Muscle of leg (tissue), 9 donors: ENCODE results near the gene ERCC3. TPM values are rescaled to one million over a fixed set of nuclear protein-coding genes. Genes with fewer than 3 reads are reported as not detected.

Experiments
- polyA plus RNA-seq, 8 donors: library from polyadenylated mRNA; unstranded; fragments of 120-200 nt; gene quantifications; one replicate each; pipeline versions ENCODE4 v1.2.1 to v1.2.3, GENCODE V29; 2013; ENCODE audit warnings: inconsistent platforms in 1 of 8, low replicate concordance in 1 of 8; ENCODE audit not compliant: insufficient read length in 8 of 8, insufficient read depth in 1 of 8
- total RNA-seq: library from RNA; stranded (reverse); fragments of 120-200 nt; gene quantifications from one replicate; pipeline ENCODE4 v1.2.4, GENCODE V29; 2013

ERCC3 gene
- total and polyA plus RNA-seq, 9 donors = 26.3 to 47.7 (median 41.5) TPM

Other genes starting within 250 kb of the ERCC3 start
- 725 TPM for gene BIN1, start 187.0 kb downstream of the ERCC3 start, total RNA-seq
- 100 to 1,000 TPM; 556 to 946 (median 849) TPM for gene BIN1, start 187.0 kb downstream of the ERCC3 start, polyA plus RNA-seq
- 2.3 TPM for gene CYP27C1, start 73.8 kb downstream of the ERCC3 start, total RNA-seq
- gene CYP27C1, start 73.8 kb downstream of the ERCC3 start, polyA plus RNA-seq = 1 to 10 TPM; 4.3 to 7.8 (median 5.1) TPM
- gene MAP3K2, start 93.8 kb upstream of the ERCC3 start, total RNA-seq = 28.4 TPM
- 10 to 100 TPM; 10.8 to 17.8 (median 16.1) TPM for gene MAP3K2, start 93.8 kb upstream of the ERCC3 start, polyA plus RNA-seq
- gene PROC, start 124.3 kb upstream of the ERCC3 start, total RNA-seq = 0.04 TPM
- gene PROC, start 124.3 kb upstream of the ERCC3 start, polyA plus RNA-seq = 1 to 10 TPM in 1 of 8 donors, under 1 TPM in 7; 0.16 to 1.2 (median 0.44) TPM
- 43.0 TPM for gene IWS1, start 232.3 kb upstream of the ERCC3 start, total RNA-seq
- 10 to 100 TPM; 43.9 to 58.5 (median 49.1) TPM for gene IWS1, start 232.3 kb upstream of the ERCC3 start, polyA plus RNA-seq
- gene MYO7B, start 241.5 kb upstream of the ERCC3 start, total RNA-seq = 0.31 TPM
- 10 to 100 TPM in 1 of 8 donors, 1 to 10 TPM in 3, under 1 TPM in 4; 0.31 to 15.1 (median 1.0) TPM for gene MYO7B, start 241.5 kb upstream of the ERCC3 start, polyA plus RNA-seq